Left lung (tissue), 10 donors: ENCODE data around the gene DLGAP3. TPM values are rescaled to one million over a fixed set of nuclear protein-coding genes. Genes with fewer than 3 reads are reported as not detected.

Source experiments
- ATAC-seq: fragments of 200-7000 bp; cut with Tn5 transposase; one replicate; pipeline ENCODE4 v1.9.1; 2020; ENCODE audit warnings: moderate library complexity
- DNase-seq, 4 donors: peaks; one replicate each; pipeline ENCODE4 v3.0.0-alpha.2; 2013 to 2020
- H3K27ac ChIP-seq, 2 donors: fragments of 200-600 bp; sonication (generic) in 1 of 2; one replicate each; pipeline versions ENCODE4 v1.5.0 to v1.8.0; 2020 to 2021
- H3K27me3 ChIP-seq, 2 donors: fragments of 200-600 bp; sonication (generic) in 1 of 2; one replicate each; pipeline versions ENCODE4 v1.5.0 to v1.8.0; 2020 to 2021
- H3K36me3 ChIP-seq, 2 donors: fragments of 200-600 bp; sonication (generic) in 1 of 2; one replicate each; pipeline versions ENCODE4 v1.5.0 to v1.8.0; 2020 to 2021
- H3K4me1 ChIP-seq, 2 donors: fragments of 200-600 bp; one replicate each; pipeline ENCODE4 v1.8.0; 2021
- H3K4me3 ChIP-seq, 2 donors: fragments of 200-600 bp; sonication (generic) in 1 of 2; one replicate each; pipeline versions ENCODE4 v1.5.0 to v1.8.0; 2020 to 2021; ENCODE audit warnings: mild to moderate bottlenecking in 1 of 2
- H3K9me3 ChIP-seq, 2 donors: fragments of 200-600 bp; sonication (generic) in 1 of 2; one replicate each; pipeline versions ENCODE4 v1.5.0 to v1.8.0; 2020 to 2021
- intact Hi-C, 2 donors: fragments of 100-400 bp; cut with DNase I; formaldehyde crosslinking; loops; one replicate each; pipeline versions ENCODE4 v1.11.2 to v1.14.2; 2022
- polyA plus RNA-seq, 6 donors: library from polyadenylated mRNA; unstranded; fragments of 120-200 nt; gene quantifications; one replicate each; pipeline ENCODE4 v1.2.1, GENCODE V29; 2013; ENCODE audit not compliant: insufficient read length in 6 of 6
- total RNA-seq, 2 donors: library from RNA; stranded (reverse); fragmentation: NEBNext Ultra II Directional; extraction: Animal tissue kit (Norgen Biotek cat#: 25700); gene quantifications; one replicate each; pipeline ENCODE4 v1.2.1, GENCODE V29; 2021
- TF ChIP-seq, protein P1 (sequence below), 2 donors: fragments of 200-600 bp; sonication (generic) in 1 of 2; IDR thresholded peaks; one replicate each; pipeline versions ENCODE4 v1.5.0 to v1.8.0; 2021; ENCODE audit warnings: antibody characterized with exemption in 2 of 2
- donor health status: DM: no; HTN: yes; CAD: no.
- donor health status: DM: no; HTN: no; CAD: no.

DLGAP3 gene
- total and polyA plus RNA-seq, 8 donors: 0.11 to 0.46 (median 0.13) TPM

GRCh38 chr1:34816778-34817177 lies 112.7 kb downstream of the DLGAP3 start:
- intact Hi-C loops: no loop called here
- Histone ChIP-seq H3K27ac (no peak overlapping the region), H3K9me3 (no peaks in the 10 kb centered on the region), H3K27me3 (no peaks in the 10 kb centered on the region), H3K36me3 (no peaks in the 10 kb centered on the region), H3K4me1 (no peaks in the 10 kb centered on the region), H3K4me3 (no peak overlapping the region)
- no peak for ATAC-seq
- DNase-seq: no peak
- TF ChIP-seq, protein P1, sequence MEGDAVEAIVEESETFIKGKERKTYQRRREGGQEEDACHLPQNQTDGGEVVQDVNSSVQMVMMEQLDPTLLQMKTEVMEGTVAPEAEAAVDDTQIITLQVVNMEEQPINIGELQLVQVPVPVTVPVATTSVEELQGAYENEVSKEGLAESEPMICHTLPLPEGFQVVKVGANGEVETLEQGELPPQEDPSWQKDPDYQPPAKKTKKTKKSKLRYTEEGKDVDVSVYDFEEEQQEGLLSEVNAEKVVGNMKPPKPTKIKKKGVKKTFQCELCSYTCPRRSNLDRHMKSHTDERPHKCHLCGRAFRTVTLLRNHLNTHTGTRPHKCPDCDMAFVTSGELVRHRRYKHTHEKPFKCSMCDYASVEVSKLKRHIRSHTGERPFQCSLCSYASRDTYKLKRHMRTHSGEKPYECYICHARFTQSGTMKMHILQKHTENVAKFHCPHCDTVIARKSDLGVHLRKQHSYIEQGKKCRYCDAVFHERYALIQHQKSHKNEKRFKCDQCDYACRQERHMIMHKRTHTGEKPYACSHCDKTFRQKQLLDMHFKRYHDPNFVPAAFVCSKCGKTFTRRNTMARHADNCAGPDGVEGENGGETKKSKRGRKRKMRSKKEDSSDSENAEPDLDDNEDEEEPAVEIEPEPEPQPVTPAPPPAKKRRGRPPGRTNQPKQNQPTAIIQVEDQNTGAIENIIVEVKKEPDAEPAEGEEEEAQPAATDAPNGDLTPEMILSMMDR (IDR thresholded peaks at IDR 0.05): no peak

DNA sequence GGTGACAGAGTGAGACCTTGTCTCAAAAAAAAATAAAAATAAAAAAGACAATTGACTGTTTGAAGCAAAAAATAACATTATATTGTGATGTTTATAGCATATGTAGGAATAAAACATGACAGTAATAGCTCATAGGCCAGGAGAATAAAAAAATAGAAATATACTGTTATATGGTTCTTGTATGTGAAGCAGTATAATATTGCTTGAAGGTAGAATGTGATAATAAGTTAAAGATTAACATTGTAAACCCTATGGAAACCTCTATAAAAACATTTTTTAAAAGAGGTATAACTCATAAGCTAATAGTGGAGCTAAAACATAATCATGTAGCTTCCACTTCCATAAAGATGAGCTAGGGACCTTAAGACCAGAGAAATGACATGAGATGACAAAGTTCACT lies 113.1 kb downstream of the DLGAP3 start:
- H3K9me3 ChIP-seq: no peaks in the 10 kb centered on the region
- H3K27ac ChIP-seq: no peak overlapping the region
- intact Hi-C loops: no loop called here
- TF ChIP-seq, protein P1 (IDR thresholded peaks at IDR 0.05): no peak
- no peak for ATAC-seq
- DNase-seq: no peak
- H3K4me1 ChIP-seq: no peaks in the 10 kb centered on the region
- no peaks in the 10 kb centered on the region for H3K27me3 ChIP-seq
- no peak overlapping the region for H3K4me3 ChIP-seq
- H3K36me3 ChIP-seq: no peaks in the 10 kb centered on the region

Other genes starting within 250 kb of the DLGAP3 start
- under 1 TPM in 1 of 2 donors, not detected in 1; 0.21 TPM for gene GJB5, start 174.6 kb downstream of the DLGAP3 start, total RNA-seq
- gene GJB5, start 174.6 kb downstream of the DLGAP3 start, polyA plus RNA-seq: under 1 TPM in 5 of 6 donors, not detected in 1; 0.17 to 0.43 (median 0.24) TPM
- not detected for gene GJB4, start 169.9 kb downstream of the DLGAP3 start, total RNA-seq
- under 1 TPM in 2 of 6 donors, not detected in 4; 0.06 to 0.08 TPM for gene GJB4, start 169.9 kb downstream of the DLGAP3 start, polyA plus RNA-seq
- gene GJB3, start 148.4 kb downstream of the DLGAP3 start, total RNA-seq: 1 to 10 TPM in 1 of 2 donors, under 1 TPM in 1; 0.68 to 2.0 TPM
- under 1 TPM in 2 of 6 donors, not detected in 4; 0.15 to 0.26 TPM for gene GJB3, start 148.4 kb downstream of the DLGAP3 start, polyA plus RNA-seq
- gene GJA4, start 136.7 kb downstream of the DLGAP3 start, total RNA-seq: 10 to 100 TPM; 21.1 to 26.1 TPM
- 10 to 100 TPM; 25.1 to 34.7 (median 32.7) TPM for gene GJA4, start 136.7 kb downstream of the DLGAP3 start, polyA plus RNA-seq
- 10 to 100 TPM; 29.2 to 53.0 TPM for gene SMIM12, start 69.9 kb downstream of the DLGAP3 start, total RNA-seq
- gene SMIM12, start 69.9 kb downstream of the DLGAP3 start, polyA plus RNA-seq: 10 to 100 TPM; 21.4 to 32.7 (median 25.8) TPM
- gene TMEM35B, start 55.7 kb upstream of the DLGAP3 start, total RNA-seq: 10 to 100 TPM; 35.2 to 43.1 TPM
- gene TMEM35B, start 55.7 kb upstream of the DLGAP3 start, polyA plus RNA-seq: 10 to 100 TPM; 28.1 to 33.3 (median 29.5) TPM
- 10 to 100 TPM; 19.7 to 20.5 TPM for gene ZMYM6, start 102.3 kb upstream of the DLGAP3 start, total RNA-seq
- gene ZMYM6, start 102.3 kb upstream of the DLGAP3 start, polyA plus RNA-seq: 10 to 100 TPM; 19.8 to 23.8 (median 22.8) TPM
- gene ZMYM1, start 149.7 kb upstream of the DLGAP3 start, total RNA-seq: 10 to 100 TPM; 16.1 to 16.5 TPM
- gene ZMYM1, start 149.7 kb upstream of the DLGAP3 start, polyA plus RNA-seq: 10 to 100 TPM; 23.3 to 29.8 (median 25.0) TPM